GM21381 (cell line): Measurements from ENCODE around the gene NOTCH2NLA.
"Not testable (repeated sequence)": the region's sequence is repeated elsewhere in the genome, so short reads cannot be mapped to it uniquely, and the experiment has no call there.

Experiments
- ATAC-seq: cut with Tn5 transposase; IDR thresholded peaks from one replicate; pipeline ENCODE4 v1.9.1; 2021; ENCODE audit warnings: mild to moderate bottlenecking, moderate library complexity; ENCODE audit not compliant: unreplicated experiment

NOTCH2NLA gene

GRCh38 chr1:146228710-146229477, at the start of gene NOTCH2NLA:
NOTCH2NLA (minus strand) TSS chr1:146229021; CDS start chr1:146189337, 39,684 bp downstream.
- not testable (repeated sequence) for ATAC-seq

GRCh38 chr1:146278346-146278745, 49.5 kb upstream of the NOTCH2NLA start:
- ATAC-seq: peak; percentile 57

GRCh38 chr1:146277087-146277486, 48.3 kb upstream of the NOTCH2NLA start:
- ATAC-seq: not testable (repeated sequence)

GRCh38 chr1:146274083-146274482, 45.3 kb upstream of the NOTCH2NLA start:
- ATAC-seq: not testable (repeated sequence)

- ATAC-seq: not testable (repeated sequence)
These were observed 44.4 kb upstream of the NOTCH2NLA start for GRCh38 chr1:146273194-146273593.

- not testable (repeated sequence) for ATAC-seq
These were observed 43.9 kb upstream of the NOTCH2NLA start for GRCh38 chr1:146272734-146273133.

- not testable (repeated sequence) for ATAC-seq
These were observed 43.2 kb upstream of the NOTCH2NLA start for GRCh38 chr1:146271977-146272376.

- not testable (repeated sequence) for ATAC-seq
These were observed 41.3 kb upstream of the NOTCH2NLA start for GRCh38 chr1:146270129-146270528.

- ATAC-seq: not testable (repeated sequence)
These were observed 37.4 kb upstream of the NOTCH2NLA start for GRCh38 chr1:146266179-146266748.

GRCh38 chr1:146264761-146265160, 35.9 kb upstream of the NOTCH2NLA start:
- not testable (repeated sequence) for ATAC-seq

GRCh38 chr1:146260006-146260730, 31.3 kb upstream of the NOTCH2NLA start:
- not testable (repeated sequence) for ATAC-seq

GRCh38 chr1:146257992-146258552, 29.3 kb upstream of the NOTCH2NLA start:
- ATAC-seq: not testable (repeated sequence)

- not testable (repeated sequence) for ATAC-seq
These were observed 25.9 kb upstream of the NOTCH2NLA start for GRCh38 chr1:146254569-146255197.

- ATAC-seq: not testable (repeated sequence)
These were observed 24.5 kb upstream of the NOTCH2NLA start for GRCh38 chr1:146253249-146253855.

GRCh38 chr1:146251523-146251922, 22.7 kb upstream of the NOTCH2NLA start:
- not testable (repeated sequence) for ATAC-seq

GRCh38 chr1:146248643-146249042, 19.8 kb upstream of the NOTCH2NLA start:
- ATAC-seq: not testable (repeated sequence)

- ATAC-seq: not testable (repeated sequence)
These were observed 7.8 kb upstream of the NOTCH2NLA start for GRCh38 chr1:146236626-146237025.

GRCh38 chr1:146236026-146236601, 7.3 kb upstream of the NOTCH2NLA start:
- not testable (repeated sequence) for ATAC-seq

- not testable (repeated sequence) for ATAC-seq
These were observed 608 bp downstream of the NOTCH2NLA start for GRCh38 chr1:146228144-146228682.
